Activated CD8-positive, alpha-beta T cell treated with anti-CD3 and anti-CD28 coated beads for 36 hours (primary cell): ENCODE measurements around the gene FBXO10. TPM values are rescaled to one million over a fixed set of nuclear protein-coding genes. Genes with fewer than 3 reads are reported as not detected.

Experiments used
- ATAC-seq: fragments of 200-7000 bp; cut with Tn5 transposase; one replicate; pipeline ENCODE4 v1.10.0; 2021; ENCODE audit warnings: mild to moderate bottlenecking, moderate library complexity
- CTCF ChIA-PET: fragments of 350-600 bp; sonication (Branson Sonifier 250); formaldehyde crosslinking; loops from one replicate; lab custom pipeline; 2021; ENCODE audit warnings: antibody characterized with exemption; lab: Charles Lee
- POLR2A ChIA-PET: fragments of 350-600 bp; sonication (Branson Sonifier 250); formaldehyde crosslinking; loops from one replicate; lab custom pipeline; 2021; ENCODE audit warnings: antibody characterized with exemption; lab: Charles Lee
- DNase-seq: peaks from one replicate; pipeline ENCODE4 v3.0.0-alpha.2; 2020
- H3K27ac Mint-ChIP-seq: one replicate; pipeline ENCODE4 v1.8.0; 2021; ENCODE audit warnings: mild to moderate bottlenecking, mixed read lengths
- H3K27me3 Mint-ChIP-seq: one replicate; pipeline ENCODE4 v1.8.0; 2021; ENCODE audit warnings: mixed read lengths
- H3K36me3 Mint-ChIP-seq: one replicate; pipeline ENCODE4 v1.8.0; 2021; ENCODE audit warnings: low read depth, mixed read lengths
- H3K4me1 Mint-ChIP-seq: one replicate; pipeline ENCODE4 v1.8.0; 2021; ENCODE audit warnings: low read depth, mixed read lengths
- H3K4me3 Mint-ChIP-seq: one replicate; pipeline ENCODE4 v1.8.0; 2021; ENCODE audit warnings: mild to moderate bottlenecking, moderate library complexity, mixed read lengths
- H3K9me3 Mint-ChIP-seq: one replicate; pipeline ENCODE4 v1.8.0; 2021; ENCODE audit warnings: mixed read lengths
- CTCF ChIP-seq: fragments of 200-600 bp; IDR thresholded peaks from one replicate; pipeline ENCODE4 v1.8.0; 2022; ENCODE audit warnings: antibody characterized with exemption, mild to moderate bottlenecking
- intact Hi-C: fragments of 100-400 bp; cut with micrococcal nuclease; formaldehyde crosslinking; loops from one replicate; pipeline ENCODE4 v1.10.0; 2022
- total RNA-seq, 2 experiments: library from RNA; stranded (reverse); gene quantifications; one replicate each; pipeline ENCODE4 v1.2.3, GENCODE V29; 2021

Gene FBXO10
- total RNA-seq, 2 experiments from 2014 or later, result 2.5 to 3.6 TPM

DNA sequence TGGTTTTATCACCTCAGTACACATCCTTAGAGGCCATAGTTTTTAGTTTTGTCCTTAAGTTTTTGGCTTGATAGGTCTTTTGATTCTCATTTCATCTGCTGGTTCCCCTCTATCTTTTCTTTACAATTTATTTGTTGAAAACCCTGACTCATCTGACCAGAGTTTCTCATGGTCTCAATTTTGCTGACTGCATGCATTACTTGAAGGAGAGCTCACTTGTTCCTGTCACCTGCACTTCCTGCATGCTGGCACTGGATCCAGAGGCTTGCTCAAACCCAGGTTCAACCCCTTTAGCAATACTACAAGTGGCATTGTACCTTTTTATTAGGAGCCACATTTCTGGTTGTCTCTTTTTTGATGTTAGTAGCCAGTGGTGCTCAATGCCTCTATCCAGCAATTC lies 26.7 kb downstream of the FBXO10 start:
- H3K27ac Mint-ChIP-seq, result no peak overlapping the region
- H3K4me1 Mint-ChIP-seq, result no peaks in the 10 kb centered on the region
- no peaks in the 10 kb centered on the region for H3K36me3 Mint-ChIP-seq
- ATAC-seq, result no peak
- no peaks in the 10 kb centered on the region for H3K9me3 Mint-ChIP-seq
- H3K4me3 Mint-ChIP-seq, result no peak overlapping the region
- intact Hi-C loops, result no loop called here
- ChIA-PET CTCF (no interaction called here), POLR2A (no interaction called here)
- no peak for DNase-seq
- no peaks in the 10 kb centered on the region for H3K27me3 Mint-ChIP-seq
- TF ChIP-seq CTCF, result no peak

DNA sequence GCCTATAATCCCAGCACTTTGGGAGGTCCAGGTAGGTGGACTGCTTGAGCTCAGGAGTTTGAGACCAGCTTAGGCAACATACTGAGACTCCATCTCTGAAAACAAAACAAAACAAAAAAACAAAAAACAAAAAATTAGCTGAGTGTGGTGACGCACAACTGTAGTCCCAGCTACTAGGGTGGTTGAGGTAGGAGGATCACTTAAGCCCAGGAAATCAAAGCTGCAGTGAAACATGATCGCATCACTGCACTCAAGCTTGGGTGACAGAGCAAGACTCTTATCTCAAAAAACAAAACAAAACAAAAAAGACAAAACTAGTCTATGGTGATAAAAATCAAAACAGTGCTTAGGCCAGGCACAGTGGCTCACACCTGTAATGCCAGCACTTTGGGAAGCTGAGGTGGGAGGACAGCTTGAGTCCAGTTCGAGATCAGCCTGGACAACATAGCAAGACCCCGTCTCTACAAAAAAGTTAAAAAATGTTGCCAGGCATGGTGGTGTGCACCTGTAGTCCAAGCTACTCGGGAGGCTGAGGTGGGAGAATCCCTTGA lies 28.8 kb downstream of the FBXO10 start:
- Mint-ChIP-seq H3K4me3 (no peak overlapping the region), H3K4me1 (no peaks in the 10 kb centered on the region), H3K36me3 (no peaks in the 10 kb centered on the region), H3K27me3 (no peaks in the 10 kb centered on the region), H3K27ac (no peak overlapping the region), H3K9me3 (no peaks in the 10 kb centered on the region)
- intact Hi-C loops, result no loop called here
- ATAC-seq (no peak), DNase-seq (no peak)
- ChIA-PET CTCF (no interaction called here), POLR2A (interaction anchor here (1.2 kb wide), 1 partner anchor 45 kb away, joined by 3 read pairs; the partner anchor contains the start of gene TOMM5)
- TF ChIP-seq CTCF, result no peak

- no peak for TF ChIP-seq CTCF
- Mint-ChIP-seq H3K4me1 (no peaks in the 10 kb centered on the region), H3K36me3 (peaks cover 6% of the 10 kb centered on the region), H3K27me3 (no peaks in the 10 kb centered on the region), H3K4me3 (no peak overlapping the region), H3K27ac (no peak overlapping the region), H3K9me3 (no peaks in the 10 kb centered on the region)
- ATAC-seq (no peak), DNase-seq (no peak)
- CTCF ChIA-PET, result interaction anchor here (1.0 kb wide), 1 partner anchor 84 kb away, joined by 3 read pairs; no protein-coding TSS in a partner anchor
- POLR2A ChIA-PET, result no interaction called here
- intact Hi-C loops, result no loop called here
Observed at GRCh38 chr9:37543468-37543867, 32.7 kb downstream of the FBXO10 start.

DNA sequence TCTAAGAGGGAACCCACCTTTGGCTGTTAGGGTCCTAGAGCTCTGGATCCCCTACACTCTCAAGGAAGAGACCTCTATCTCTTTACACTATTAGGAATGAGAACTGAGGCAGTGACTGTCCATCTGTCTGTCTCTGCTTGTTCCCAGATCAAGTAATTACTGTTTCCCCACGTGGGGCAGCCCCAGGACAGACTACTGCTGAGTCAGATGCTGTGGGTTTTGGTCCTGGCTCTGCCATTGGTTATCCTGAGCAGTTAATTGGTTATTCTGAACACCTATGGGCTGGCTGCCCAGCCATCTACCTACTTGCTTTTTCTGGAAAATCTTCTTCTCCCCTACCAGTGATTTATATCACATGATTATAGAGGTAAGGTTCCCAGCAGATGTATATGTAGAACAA lies 33.3 kb downstream of the FBXO10 start:
- ChIA-PET POLR2A (no interaction called here), CTCF (interaction anchor here (1.0 kb wide), 1 partner anchor 84 kb away, joined by 3 read pairs; no protein-coding TSS in a partner anchor)
- intact Hi-C loops, result no loop called here
- Mint-ChIP-seq H3K9me3 (no peaks in the 10 kb centered on the region), H3K27me3 (no peaks in the 10 kb centered on the region), H3K4me1 (no peaks in the 10 kb centered on the region), H3K27ac (no peak overlapping the region), H3K36me3 (peaks cover 9% of the 10 kb centered on the region), H3K4me3 (no peak overlapping the region)
- no peak for ATAC-seq
- TF ChIP-seq CTCF, result no peak
- DNase-seq, result no peak

GRCh38 chr9:37542488-37542887 lies 33.7 kb downstream of the FBXO10 start:
- ATAC-seq (no peak), DNase-seq (no peak)
- intact Hi-C loops, result no loop called here
- H3K9me3 Mint-ChIP-seq, result no peaks in the 10 kb centered on the region
- no peak overlapping the region for H3K4me3 Mint-ChIP-seq
- ChIA-PET CTCF (interaction anchor here (1.0 kb wide), 1 partner anchor 85 kb away, joined by 3 read pairs; no protein-coding TSS in a partner anchor), POLR2A (no interaction called here)
- no peaks in the 10 kb centered on the region for H3K4me1 Mint-ChIP-seq
- TF ChIP-seq CTCF, result no peak
- H3K27me3 Mint-ChIP-seq, result no peaks in the 10 kb centered on the region
- peaks cover 9% of the 10 kb centered on the region for H3K36me3 Mint-ChIP-seq
- H3K27ac Mint-ChIP-seq, result no peak overlapping the region
